Nephron (organoid): ENCODE results near the gene LAMC2.

Source experiments
- H3K27ac Mint-ChIP-seq, 3 experiments: 2 replicates each; pipeline ENCODE4 v1.8.0; 2020; ENCODE audit warnings: mixed read lengths in 3 of 3, mild to moderate bottlenecking in 2 of 3, moderate library complexity in 1 of 3
- H3K27me3 Mint-ChIP-seq: 2 replicates; pipeline ENCODE4 v1.8.0; 2021; ENCODE audit warnings: low read depth, mild to moderate bottlenecking, moderate library complexity, mixed read lengths
- H3K36me3 Mint-ChIP-seq: 2 replicates; pipeline ENCODE4 v1.8.0; 2020; ENCODE audit warnings: low read depth, mixed read lengths
- H3K4me1 Mint-ChIP-seq: 2 replicates; pipeline ENCODE4 v1.8.0; 2020; ENCODE audit warnings: mixed read lengths
- H3K4me3 Mint-ChIP-seq, 3 experiments: 2 replicates each; pipeline ENCODE4 v1.8.0; 2020; ENCODE audit warnings: mild to moderate bottlenecking in 3 of 3, mixed read lengths in 3 of 3, moderate library complexity in 2 of 3
- H3K9me3 Mint-ChIP-seq: 2 replicates; pipeline ENCODE4 v1.8.0; 2020; ENCODE audit warnings: mixed read lengths
- TF ChIP-seq, protein P1 (sequence below), 3 experiments: fragments of 200-600 bp; sonication (generic); IDR thresholded peaks; one replicate each; pipeline ENCODE4 v1.5.0; 2021; ENCODE audit warnings: antibody characterized with exemption in 3 of 3; ENCODE audit not compliant: unreplicated experiment in 3 of 3

LAMC2 gene

DNA sequence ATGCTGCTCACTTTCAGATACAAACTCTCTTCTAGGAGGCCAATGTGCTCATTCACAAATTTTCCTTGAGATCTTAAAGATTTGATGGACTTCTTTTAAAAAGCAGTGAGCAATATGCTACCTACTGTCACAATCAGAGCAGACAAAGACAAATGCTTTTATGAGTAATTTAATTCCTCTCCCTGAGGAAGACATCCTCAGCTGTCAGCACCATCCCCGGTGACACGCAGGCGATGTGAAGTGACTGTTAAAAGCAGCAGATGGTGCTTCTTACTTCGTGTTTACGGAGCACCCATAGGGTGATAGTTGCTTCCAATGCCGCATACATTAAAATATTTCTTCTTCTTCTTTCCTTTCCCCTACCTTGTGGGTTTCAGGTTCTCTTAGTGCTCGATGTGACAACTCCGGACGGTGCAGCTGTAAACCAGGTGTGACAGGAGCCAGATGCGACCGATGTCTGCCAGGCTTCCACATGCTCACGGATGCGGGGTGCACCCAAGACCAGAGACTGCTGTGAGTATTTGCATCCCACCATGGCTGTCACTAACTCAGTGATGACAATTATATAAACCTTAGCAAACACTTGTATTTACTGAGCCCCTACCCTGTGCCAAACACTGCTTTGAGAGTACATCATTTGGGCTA, 29.1 kb downstream of the LAMC2 start:
- TF ChIP-seq, protein P1, sequence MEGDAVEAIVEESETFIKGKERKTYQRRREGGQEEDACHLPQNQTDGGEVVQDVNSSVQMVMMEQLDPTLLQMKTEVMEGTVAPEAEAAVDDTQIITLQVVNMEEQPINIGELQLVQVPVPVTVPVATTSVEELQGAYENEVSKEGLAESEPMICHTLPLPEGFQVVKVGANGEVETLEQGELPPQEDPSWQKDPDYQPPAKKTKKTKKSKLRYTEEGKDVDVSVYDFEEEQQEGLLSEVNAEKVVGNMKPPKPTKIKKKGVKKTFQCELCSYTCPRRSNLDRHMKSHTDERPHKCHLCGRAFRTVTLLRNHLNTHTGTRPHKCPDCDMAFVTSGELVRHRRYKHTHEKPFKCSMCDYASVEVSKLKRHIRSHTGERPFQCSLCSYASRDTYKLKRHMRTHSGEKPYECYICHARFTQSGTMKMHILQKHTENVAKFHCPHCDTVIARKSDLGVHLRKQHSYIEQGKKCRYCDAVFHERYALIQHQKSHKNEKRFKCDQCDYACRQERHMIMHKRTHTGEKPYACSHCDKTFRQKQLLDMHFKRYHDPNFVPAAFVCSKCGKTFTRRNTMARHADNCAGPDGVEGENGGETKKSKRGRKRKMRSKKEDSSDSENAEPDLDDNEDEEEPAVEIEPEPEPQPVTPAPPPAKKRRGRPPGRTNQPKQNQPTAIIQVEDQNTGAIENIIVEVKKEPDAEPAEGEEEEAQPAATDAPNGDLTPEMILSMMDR (IDR thresholded peaks at IDR 0.05; ENCODE audit: unreplicated experiment in 3 of 3), result no peak

DNA sequence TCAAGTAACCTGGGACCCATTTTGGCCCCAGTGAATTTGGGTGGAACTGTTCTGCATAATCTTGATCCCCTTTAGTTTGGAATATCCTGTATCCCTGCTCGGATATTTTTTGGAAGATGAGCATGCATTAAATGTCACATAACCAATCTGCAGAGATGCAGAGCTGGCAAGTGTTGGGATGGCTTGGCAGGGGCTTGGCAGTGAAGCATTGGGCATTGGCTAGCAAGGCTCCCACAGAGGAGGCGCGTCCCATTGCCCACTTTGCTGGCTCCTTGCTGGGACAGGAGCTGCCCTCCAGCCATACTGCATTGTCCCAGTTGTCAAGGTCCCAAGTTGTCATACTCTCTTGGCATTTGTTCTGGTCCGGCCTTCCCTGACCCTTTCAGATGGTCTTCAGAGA, 29.9 kb downstream of the LAMC2 start:
- Mint-ChIP-seq H3K27me3 (peaks cover 3% of the 10 kb centered on the region), H3K9me3 (no peaks in the 10 kb centered on the region)
- TF ChIP-seq, protein P1 (IDR thresholded peaks at IDR 0.05; ENCODE audit: unreplicated experiment in 3 of 3), result no peak

More for the DNA sequence above, 29.1 kb downstream of the LAMC2 start:
- Mint-ChIP-seq H3K4me1 (peaks cover 59% of the 10 kb centered on the region), H3K36me3 (no peaks in the 10 kb centered on the region), H3K27ac (no peak overlapping the region), H3K4me3 (no peak overlapping the region), H3K27me3 (peaks cover 3% of the 10 kb centered on the region), H3K9me3 (no peaks in the 10 kb centered on the region)

DNA sequence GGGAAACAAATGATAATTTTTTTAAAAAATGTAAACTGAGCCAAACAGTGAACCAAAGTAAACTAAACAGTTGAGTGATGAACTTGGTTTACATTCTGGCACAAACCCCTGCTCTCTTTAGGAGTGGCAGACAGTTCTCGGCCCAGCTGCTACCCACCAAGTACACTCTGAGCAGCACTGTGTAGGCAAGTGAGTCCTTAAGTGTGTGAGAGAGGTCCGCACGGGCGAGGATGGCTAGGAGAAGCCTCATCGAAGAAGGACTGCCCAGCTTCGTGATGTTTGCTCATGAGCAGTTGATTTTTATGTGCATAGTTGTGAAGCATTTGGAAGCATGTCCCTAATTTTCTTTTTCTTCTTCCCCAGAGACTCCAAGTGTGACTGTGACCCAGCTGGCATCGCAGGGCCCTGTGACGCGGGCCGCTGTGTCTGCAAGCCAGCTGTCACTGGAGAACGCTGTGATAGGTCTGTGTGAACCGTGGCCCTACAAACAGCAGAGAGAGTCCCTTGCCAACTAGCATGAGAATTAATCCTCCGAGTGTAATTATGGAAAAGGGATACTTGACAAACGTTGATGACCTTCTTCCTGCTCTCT, 32.1 kb downstream of the LAMC2 start:
- Mint-ChIP-seq H3K27me3 (peaks cover 3% of the 10 kb centered on the region), H3K36me3 (no peaks in the 10 kb centered on the region), H3K4me3 (no peak overlapping the region), H3K9me3 (no peaks in the 10 kb centered on the region), H3K27ac (peak overlapping the region; percentile 32 to 65 (median 58)), H3K4me1 (peaks cover 54% of the 10 kb centered on the region)
- TF ChIP-seq, protein P1 (IDR thresholded peaks at IDR 0.05; ENCODE audit: unreplicated experiment in 3 of 3), result no peak

More for the DNA sequence above, 29.9 kb downstream of the LAMC2 start:
- H3K4me3 Mint-ChIP-seq, result no peak overlapping the region
- no peak overlapping the region for H3K27ac Mint-ChIP-seq
- H3K4me1 Mint-ChIP-seq, result peaks cover 56% of the 10 kb centered on the region
- H3K36me3 Mint-ChIP-seq, result no peaks in the 10 kb centered on the region

DNA sequence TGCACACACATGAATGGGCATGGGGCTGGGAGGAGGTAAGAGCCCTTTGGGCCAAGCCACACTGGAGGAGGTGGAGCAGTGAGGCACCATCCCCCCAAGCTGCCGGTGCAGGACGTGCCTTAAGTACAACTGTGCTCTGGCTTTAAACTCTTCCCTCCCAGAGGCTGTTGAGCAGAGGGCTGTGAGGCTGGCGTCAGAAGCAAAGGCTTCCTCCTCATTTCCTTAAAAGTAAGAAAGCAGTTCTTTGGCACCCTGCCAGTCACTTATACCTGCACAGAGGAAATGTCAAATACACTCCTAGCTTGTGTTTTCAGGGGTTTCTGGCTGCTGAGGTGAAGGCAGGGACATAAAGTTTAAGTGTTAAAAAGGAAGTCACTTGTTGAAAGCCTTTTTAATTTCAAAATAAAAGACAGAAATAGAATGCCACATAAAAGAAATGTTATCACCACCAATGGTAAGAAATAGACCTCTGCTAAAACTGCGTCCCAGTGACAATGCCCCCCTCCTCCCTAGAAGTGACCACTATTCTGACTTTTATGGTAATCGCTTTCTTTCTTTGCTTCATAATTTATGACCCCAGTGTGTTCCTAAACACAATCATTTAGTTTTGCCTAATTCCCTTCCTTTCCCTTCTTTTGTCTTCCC, 33.0 kb downstream of the LAMC2 start:
- TF ChIP-seq, protein P1 (IDR thresholded peaks at IDR 0.05; ENCODE audit: unreplicated experiment in 3 of 3), result no peak
- H3K27me3 Mint-ChIP-seq, result peaks cover 3% of the 10 kb centered on the region

DNA sequence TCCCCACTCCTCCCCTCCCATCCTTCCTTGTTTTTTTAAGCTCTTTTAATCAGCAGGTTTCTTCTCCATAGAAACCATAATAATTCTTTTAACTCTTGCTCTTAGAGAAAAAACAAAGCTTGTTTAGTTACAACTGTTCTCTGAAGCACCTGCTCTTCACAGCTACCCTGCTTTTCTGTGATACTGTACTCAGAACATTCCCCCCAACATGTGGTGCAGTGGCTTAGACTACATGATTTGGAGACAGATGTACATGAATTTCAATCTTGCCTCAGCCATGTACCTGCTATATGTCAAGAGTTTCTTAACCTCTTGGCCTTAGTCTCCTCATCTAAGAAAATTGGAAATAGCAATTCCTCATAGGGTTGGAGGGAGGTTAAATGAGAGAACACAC, 33.5 kb downstream of the LAMC2 start:
- H3K4me3 Mint-ChIP-seq, result no peak overlapping the region
- no peaks in the 10 kb centered on the region for H3K9me3 Mint-ChIP-seq
- no peaks in the 10 kb centered on the region for H3K36me3 Mint-ChIP-seq
- H3K27ac Mint-ChIP-seq, result peak overlapping the region; percentile 10 to 73 (median 58)
- TF ChIP-seq, protein P1 (IDR thresholded peaks at IDR 0.05; ENCODE audit: unreplicated experiment in 3 of 3), result no peak
- peaks cover 3% of the 10 kb centered on the region for H3K27me3 Mint-ChIP-seq
- peaks cover 48% of the 10 kb centered on the region for H3K4me1 Mint-ChIP-seq

More for the DNA sequence above, 33.0 kb downstream of the LAMC2 start:
- peaks cover 53% of the 10 kb centered on the region for H3K4me1 Mint-ChIP-seq
- H3K4me3 Mint-ChIP-seq, result no peak overlapping the region
- H3K36me3 Mint-ChIP-seq, result no peaks in the 10 kb centered on the region
- no peaks in the 10 kb centered on the region for H3K9me3 Mint-ChIP-seq
- H3K27ac Mint-ChIP-seq, result peak overlapping the region in 2 of 3 experiments; percentile 58 to 73
